Measurements from ENCODE around the gene HOXC6. TPM values are rescaled to one million over a fixed set of nuclear protein-coding genes. Genes with fewer than 3 reads are reported as not detected.

HOXC6 gene
- total and polyA plus RNA-seq, 2 donors (not counting 3 experiments of a cell fraction or from before 2014, with no cell fraction given) = 0.58 to 0.72 TPM

DNA sequence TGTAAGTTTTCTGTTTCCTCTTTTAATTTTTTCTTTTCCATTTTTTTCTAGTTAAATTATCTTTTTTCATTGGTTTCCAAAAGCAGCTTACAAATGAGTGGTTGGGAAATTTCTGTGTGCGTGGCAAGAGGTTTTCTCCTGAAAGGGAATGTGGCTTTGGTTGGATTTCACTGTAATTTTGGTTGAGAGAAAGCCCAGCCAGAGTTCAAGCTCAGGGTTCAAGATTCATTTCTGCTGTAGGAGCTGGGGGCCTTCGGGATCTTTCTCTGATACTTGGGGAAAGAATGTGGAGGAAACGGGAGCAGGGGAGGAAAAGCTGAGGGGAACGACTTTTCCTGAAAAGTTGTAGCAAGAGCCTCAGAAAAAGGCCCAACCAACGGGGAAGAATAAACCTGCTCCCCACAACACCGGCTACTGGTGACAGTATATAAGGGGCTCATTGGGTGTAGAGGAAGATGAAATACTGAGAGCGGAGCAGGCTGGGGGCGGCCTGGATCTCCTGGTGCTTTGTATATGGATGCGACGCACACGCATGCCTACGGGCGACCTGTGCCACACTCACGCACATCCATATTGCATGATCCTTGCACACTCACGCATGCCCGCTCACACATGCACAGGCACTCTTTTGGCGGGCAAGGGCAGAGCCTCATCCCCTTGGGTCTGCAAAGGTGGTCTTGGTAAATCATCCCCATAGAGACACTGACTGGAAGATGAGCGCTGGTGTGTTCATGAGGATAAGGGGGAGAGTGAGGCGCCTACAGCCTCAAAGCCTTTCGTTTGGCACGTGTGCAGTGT lies 41.4 kb upstream of the HOXC6 start:
- no peaks in the 10 kb centered on the region for H4K20me1 ChIP-seq (replicated peaks; ENCODE audit: control insufficient read depth, extremely low read depth, insufficient read depth, low read length)
- H3K4me3 ChIP-seq (replicated peaks in 1 of 3; ENCODE audit: insufficient read depth in 1 of 3, low read depth in 1 of 3, low read length in 3 of 3) = no peak overlapping the region
- FAIRE-seq (no peak), DNase-seq (ENCODE audit: low read depth, low spot score) (no peak)
- H3K27me3 ChIP-seq (ENCODE audit: control insufficient read depth in 2 of 2, insufficient read depth in 2 of 2, low read length in 2 of 2) = peaks cover 92% of the 10 kb centered on the region in 2 experiments
- no peaks in the 10 kb centered on the region for H3K36me3 ChIP-seq (ENCODE audit: control insufficient read depth in 2 of 2, extremely low read depth in 1 of 2, insufficient read depth in 2 of 2, low read length in 2 of 2)
- intact Hi-C loops (cut with micrococcal nuclease) (loop anchor here (5.0 kb wide), 1 partner anchor 285 kb away; no protein-coding TSS in a partner anchor), dilution Hi-C loops (cut with MboI; ENCODE audit: extremely low pct_ligation_motif_present, low sequenced_read_pairs) (no loop called here)
- H3K79me2 ChIP-seq (ENCODE audit: control insufficient read depth, insufficient read depth, low read length) = no peaks in the 10 kb centered on the region
- POLR2A ChIA-PET = no interaction called here
- H3K4me1 ChIP-seq (ENCODE audit: control insufficient read depth, extremely low read depth, insufficient read depth, low read length) = no peaks in the 10 kb centered on the region
- BruUV-seq (replicated peaks) = no TSS peak
- no peak overlapping the region for H3K27ac ChIP-seq (ENCODE audit: insufficient read depth, low read depth, low read length)
- TF ChIP-seq JUN (IDR thresholded peaks at IDR 0.05; ENCODE audit: borderline replicate concordance, insufficient read depth, insufficient read length, low read depth) = no peak
- TF ChIP-seq GATA2 (IDR thresholded peaks at IDR 0.05; ENCODE audit: insufficient read depth, insufficient read length, low read depth, low read length) = no peak
- no peak for TF ChIP-seq FOS (IDR thresholded peaks at IDR 0.05; ENCODE audit: borderline replicate concordance, insufficient read depth, low read length)
- TF ChIP-seq, protein P1, sequence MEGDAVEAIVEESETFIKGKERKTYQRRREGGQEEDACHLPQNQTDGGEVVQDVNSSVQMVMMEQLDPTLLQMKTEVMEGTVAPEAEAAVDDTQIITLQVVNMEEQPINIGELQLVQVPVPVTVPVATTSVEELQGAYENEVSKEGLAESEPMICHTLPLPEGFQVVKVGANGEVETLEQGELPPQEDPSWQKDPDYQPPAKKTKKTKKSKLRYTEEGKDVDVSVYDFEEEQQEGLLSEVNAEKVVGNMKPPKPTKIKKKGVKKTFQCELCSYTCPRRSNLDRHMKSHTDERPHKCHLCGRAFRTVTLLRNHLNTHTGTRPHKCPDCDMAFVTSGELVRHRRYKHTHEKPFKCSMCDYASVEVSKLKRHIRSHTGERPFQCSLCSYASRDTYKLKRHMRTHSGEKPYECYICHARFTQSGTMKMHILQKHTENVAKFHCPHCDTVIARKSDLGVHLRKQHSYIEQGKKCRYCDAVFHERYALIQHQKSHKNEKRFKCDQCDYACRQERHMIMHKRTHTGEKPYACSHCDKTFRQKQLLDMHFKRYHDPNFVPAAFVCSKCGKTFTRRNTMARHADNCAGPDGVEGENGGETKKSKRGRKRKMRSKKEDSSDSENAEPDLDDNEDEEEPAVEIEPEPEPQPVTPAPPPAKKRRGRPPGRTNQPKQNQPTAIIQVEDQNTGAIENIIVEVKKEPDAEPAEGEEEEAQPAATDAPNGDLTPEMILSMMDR (IDR thresholded peaks at IDR 0.05; ENCODE audit: extremely low read depth in 1 of 2, insufficient read depth in 1 of 2, low read depth in 1 of 2, low read length in 2 of 2) = no peak
- no peak for TF ChIP-seq EZH2 (IDR thresholded peaks at IDR 0.05; ENCODE audit: borderline replicate concordance, low read depth, low read length, severe bottlenecking)
- no peak for TF ChIP-seq POLR2A (IDR thresholded peaks at IDR 0.05; ENCODE audit: low read depth, low read length)
- no peak for TF ChIP-seq MYC (IDR thresholded peaks at IDR 0.05; ENCODE audit: low read depth, low read length)
- TF ChIP-seq, protein P2, sequence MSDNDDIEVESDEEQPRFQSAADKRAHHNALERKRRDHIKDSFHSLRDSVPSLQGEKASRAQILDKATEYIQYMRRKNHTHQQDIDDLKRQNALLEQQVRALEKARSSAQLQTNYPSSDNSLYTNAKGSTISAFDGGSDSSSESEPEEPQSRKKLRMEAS (IDR thresholded peaks at IDR 0.05; ENCODE audit: insufficient read depth, insufficient read length) = no peak
- no peak for TF ChIP-seq POLR2AphosphoS5 (IDR thresholded peaks at IDR 0.05; ENCODE audit: insufficient read depth, low read depth, low read length)
- no peak overlapping the region for H3K9ac ChIP-seq (replicated peaks; ENCODE audit: extremely low read depth, insufficient read depth, low read length)
- H3K4me2 ChIP-seq (ENCODE audit: insufficient read depth, low read length) = no peak overlapping the region
- H3K9me1 ChIP-seq (replicated peaks; ENCODE audit: control insufficient read depth, extremely low read depth, insufficient read depth, low read length) = no peaks in the 10 kb centered on the region
- no peaks in the 10 kb centered on the region for H3K9me3 ChIP-seq (replicated peaks; ENCODE audit: control insufficient read depth, insufficient read depth, low read length)
- no peak overlapping the region for H2AFZ ChIP-seq (ENCODE audit: low read depth, low read length)
- CTCF ChIA-PET = interaction anchor here (1.6 to 3.9 kb wide), 7 partner anchors 15 to 221 kb away, joined by 3 to 44 read pairs (median 5); no protein-coding TSS in a partner anchor
